Transverse colon (tissue), 4 donors: ENCODE data around the gene MAGEA8.

Experiments
- EP300 ChIP-seq: sonication (generic); formaldehyde crosslinking; IDR thresholded peaks from one replicate; pipeline ENCODE4 v1.6.1; 2017; ENCODE audit warnings: antibody characterized with exemption, low read depth
- POLR2A ChIP-seq: fragments of 450-650 bp; IDR thresholded peaks from one replicate; pipeline ENCODE4 v1.6.1; 2016; ENCODE audit warnings: antibody characterized with exemption, mild to moderate bottlenecking, moderate library complexity
- POLR2AphosphoS5 ChIP-seq, 3 donors: sonication (generic); formaldehyde crosslinking; IDR thresholded peaks; one replicate each; pipeline ENCODE4 v1.6.1; 2016; ENCODE audit warnings: antibody characterized with exemption in 3 of 3
- TF ChIP-seq, protein P1 (sequence below), 5 experiments: fragments of 200-600 bp in 3 of 5; fragments of 450-650 bp in 2 of 5; sonication (generic) in 3 of 5; IDR thresholded peaks; 1 replicate in 2 of 5; 2 replicates in 3 of 5; pipeline ENCODE4 v1.5.1; 2016 to 2017; ENCODE audit warnings: antibody characterized with exemption in 5 of 5, inconsistent platforms in 3 of 5, mild to moderate bottlenecking in 2 of 5, moderate library complexity in 1 of 5

- TF ChIP-seq, protein P1, sequence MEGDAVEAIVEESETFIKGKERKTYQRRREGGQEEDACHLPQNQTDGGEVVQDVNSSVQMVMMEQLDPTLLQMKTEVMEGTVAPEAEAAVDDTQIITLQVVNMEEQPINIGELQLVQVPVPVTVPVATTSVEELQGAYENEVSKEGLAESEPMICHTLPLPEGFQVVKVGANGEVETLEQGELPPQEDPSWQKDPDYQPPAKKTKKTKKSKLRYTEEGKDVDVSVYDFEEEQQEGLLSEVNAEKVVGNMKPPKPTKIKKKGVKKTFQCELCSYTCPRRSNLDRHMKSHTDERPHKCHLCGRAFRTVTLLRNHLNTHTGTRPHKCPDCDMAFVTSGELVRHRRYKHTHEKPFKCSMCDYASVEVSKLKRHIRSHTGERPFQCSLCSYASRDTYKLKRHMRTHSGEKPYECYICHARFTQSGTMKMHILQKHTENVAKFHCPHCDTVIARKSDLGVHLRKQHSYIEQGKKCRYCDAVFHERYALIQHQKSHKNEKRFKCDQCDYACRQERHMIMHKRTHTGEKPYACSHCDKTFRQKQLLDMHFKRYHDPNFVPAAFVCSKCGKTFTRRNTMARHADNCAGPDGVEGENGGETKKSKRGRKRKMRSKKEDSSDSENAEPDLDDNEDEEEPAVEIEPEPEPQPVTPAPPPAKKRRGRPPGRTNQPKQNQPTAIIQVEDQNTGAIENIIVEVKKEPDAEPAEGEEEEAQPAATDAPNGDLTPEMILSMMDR (IDR thresholded peaks at IDR 0.05), result peak in 3 of 5 experiments; percentile 21 to 22 (median 21)
- no peak for TF ChIP-seq POLR2AphosphoS5 (IDR thresholded peaks at IDR 0.05)
- no peak for TF ChIP-seq POLR2A
- no peak for TF ChIP-seq EP300
These were observed 9.0 kb upstream of the MAGEA8 start for GRCh38 chrX:149871940-149872339.
